Heart left ventricle (tissue), 16 donors: ENCODE results near the gene RIN3. TPM values are rescaled to one million over a fixed set of nuclear protein-coding genes. Genes with fewer than 3 reads are reported as not detected.

ENCODE experiments used
- ATAC-seq, 4 donors: fragments of 200-7000 bp; cut with Tn5 transposase; one replicate each; pipeline ENCODE4 v1.9.1; 2020 to 2022; ENCODE audit warnings: moderate library complexity in 4 of 4, mild to moderate bottlenecking in 3 of 4, moderate number of reproducible peaks in 1 of 4
- DNase-seq, 5 donors: peaks; one replicate each; pipeline ENCODE4 v3.0.0-alpha.2; 2020
- H3K27ac ChIP-seq, 12 donors: fragments of 200-600 bp; sonication (generic) in 4 of 12; one replicate each; pipeline versions ENCODE4 v1.5.0 to v1.8.0; 2016 to 2022; ENCODE audit warnings: mild to moderate bottlenecking in 2 of 12
- H3K27me3 ChIP-seq, 9 donors: fragments of 200-600 bp; sonication (generic) in 2 of 9; one replicate each; pipeline versions ENCODE4 v1.5.1 to v1.8.0; 2016 to 2022; ENCODE audit warnings: mild to moderate bottlenecking in 3 of 9
- H3K36me3 ChIP-seq, 9 donors: fragments of 200-600 bp; sonication (generic) in 2 of 9; one replicate each; pipeline versions ENCODE4 v1.5.0 to v1.8.0; 2018 to 2022; ENCODE audit warnings: mild to moderate bottlenecking in 2 of 9
- H3K4me1 ChIP-seq, 12 donors: fragments of 200-600 bp; sonication (generic) in 4 of 12; one replicate each; pipeline versions ENCODE4 v1.5.0 to v1.8.0; 2016 to 2022; ENCODE audit warnings: mild to moderate bottlenecking in 3 of 12
- H3K4me3 ChIP-seq, 12 donors: fragments of 200-600 bp; sonication (generic) in 4 of 12; one replicate each; pipeline versions ENCODE4 v1.5.0 to v1.8.0; 2017 to 2022; ENCODE audit warnings: mild to moderate bottlenecking in 9 of 12, moderate library complexity in 4 of 12
- H3K9me3 ChIP-seq, 12 donors: fragments of 200-600 bp; sonication (generic) in 4 of 12; one replicate each; pipeline versions ENCODE4 v1.5.0 to v1.8.0; 2016 to 2022; ENCODE audit warnings: mild to moderate bottlenecking in 1 of 12
- CTCF ChIP-seq, 12 donors: fragments of 200-600 bp; sonication (generic) in 4 of 12; IDR thresholded peaks; one replicate each; pipeline versions ENCODE4 v1.5.0 to v1.8.0; 2018 to 2022; ENCODE audit warnings: antibody characterized with exemption in 12 of 12, mild to moderate bottlenecking in 5 of 12
- POLR2A ChIP-seq, 2 donors: fragments of 450-650 bp; IDR thresholded peaks; one replicate each; pipeline ENCODE4 v1.6.1; 2017; ENCODE audit warnings: antibody characterized with exemption in 2 of 2, mild to moderate bottlenecking in 2 of 2, moderate library complexity in 2 of 2
- WGBS, 4 donors: extraction: QIAGEN DNeasy Blood & Tissue Kit in 2 of 4; methylation state at CpG; one replicate each; pipeline versions ENCODE4 v1.1.5 to v1.1.7; 2013 to 2018; 5-methylcytosine and 5-hydroxymethylcytosine counted together
- intact Hi-C, 10 donors: fragments of 100-400 bp; cut with DNase I; formaldehyde crosslinking; loops; one replicate each; pipeline versions ENCODE4 v1.11.1 to v1.14.2; 2022
- polyA plus RNA-seq, 2 donors: library from polyadenylated mRNA; stranded (reverse); fragments of 200-250 nt; gene quantifications; one replicate each; pipeline ENCODE4 v1.2.3, GENCODE V29; 2013
- total RNA-seq, 9 donors: library from RNA; depleted of rRNA in 2 of 9; stranded (reverse); fragments of >200 nt in 2 of 9; fragmentation: NEBNext Ultra II Directional in 3 of 9; extraction: Animal tissue kit (Norgen Biotek cat#: 25700) in 3 of 9; gene quantifications; one replicate each; pipeline versions ENCODE4 v1.1.0 to v1.2.4, GENCODE V29; 2016 to 2023
- donor health status: ischemic (EF 13 %, LVEDD 7.1; RV severe dilation, severe dysfunction).
- donor health status: healthy with polysubstance abuse.
- donor health status: DM: no; HTN: yes; CAD: no.
- donor health status: DM: no; HTN: no; CAD: no.
- donor health status: ischemic (EF 25% LVEDD 6.9; RV normal size, moderate dysfunction).
- donor health status: ischemic (EF 25% LVEDD 5.7; RV mildly dilated, moderate dysfunction).
- donor health status: healthy.
- donor health status: DM: yes; HTN: yes; CAD: no.
- donor health status: ischemic (EF 35%, LVEDD 5.7; RV mildly dilated, moderate dysfunction).
- donor health status: nonischemic (EF 11% LVEDD 7.7; RV severe dilation, severe dysfunction).
- donor health status: DM: yes; HTN: yes; CAD: no.
- donor health status: PGD.
- donor health status: ischemic (EF 29% LVEDD 5.4; RV normal size, mild dysfunction).
- donor health status: nonischemic (EF 23%, LVEDD 6.1; RV moderate dilation, normal function).

The RIN3 gene
- total and polyA plus RNA-seq, 11 donors, result 8.6 to 37.0 (median 12.7) TPM

GRCh38 chr14:92685784-92686355 is 172.3 kb downstream of the RIN3 start:
- Histone ChIP-seq H3K4me1 (peaks cover 0 to 28% (median 12%) of the 10 kb centered on the region in 12 donors), H3K27ac (peak overlapping the region in 1 of 12 donors; percentile 18), H3K36me3 (peaks cover 0 to 71% (median 13%) of the 10 kb centered on the region in 9 donors), H3K27me3 (no peaks in the 10 kb centered on the region), H3K9me3 (no peaks in the 10 kb centered on the region), H3K4me3 (no peak overlapping the region)
- TF ChIP-seq CTCF (IDR thresholded peaks at IDR 0.05), result no peak
- no peak for TF ChIP-seq POLR2A (IDR thresholded peaks at IDR 0.05)
- ATAC-seq, result no peak
- DNase-seq, result peak in 1 of 5 donors; percentile 44
- 89 to 97% (median 95%) methylated on average over 4 of the region's 4 CpGs for WGBS, 4 donors
- intact Hi-C loops, result loop anchor here in 8 of 10 donors (5.0 to 10.0 kb wide), 7 partner anchors 96 to 561 kb away; partner anchors contain the start of genes CPSF2 (in 3 of the 8) and NDUFB1 (in 3 of the 8)

GRCh38 chr14:92686411-92686899 is 172.9 kb downstream of the RIN3 start:
- Histone ChIP-seq H3K36me3 (peaks cover 0 to 70% (median 13%) of the 10 kb centered on the region in 9 donors), H3K4me1 (peaks cover 0 to 22% (median 9%) of the 10 kb centered on the region in 12 donors), H3K4me3 (peak overlapping the region in 7 of 12 donors; percentile 44 to 58 (median 53)), H3K9me3 (no peaks in the 10 kb centered on the region), H3K27ac (peak overlapping the region in 2 of 12 donors; percentile 18 to 28), H3K27me3 (no peaks in the 10 kb centered on the region)
- intact Hi-C loops, result loop anchor here in 8 of 10 donors (5.0 to 10.0 kb wide), 7 partner anchors 96 to 562 kb away; partner anchors contain the start of genes CPSF2 (in 3 of the 8) and NDUFB1 (in 3 of the 8)
- DNase-seq (no peak), ATAC-seq (peak in 2 of 4 donors; percentile 2 to 6)
- TF ChIP-seq POLR2A (IDR thresholded peaks at IDR 0.05) (no peak), CTCF (IDR thresholded peaks at IDR 0.05) (no peak)
- 79 to 94% (median 86%) methylated on average over 4 to 9 of the region's 9 CpGs for WGBS, 4 donors

- DNase-seq (peak; percentile 66 to 89 (median 77)), ATAC-seq (peak; percentile 62 to 88 (median 82))
- Histone ChIP-seq H3K4me1 (peaks cover 0 to 22% (median 10%) of the 10 kb centered on the region in 12 donors), H3K36me3 (peaks cover 0 to 65% (median 13%) of the 10 kb centered on the region in 9 donors), H3K9me3 (no peaks in the 10 kb centered on the region), H3K4me3 (peak overlapping the region; percentile 28 to 58 (median 48)), H3K27ac (peak overlapping the region in 3 of 12 donors; percentile 27 to 54 (median 44)), H3K27me3 (no peaks in the 10 kb centered on the region)
- TF ChIP-seq POLR2A (IDR thresholded peaks at IDR 0.05), result no peak
- peak; percentile 85 to 100 (median 99) for TF ChIP-seq CTCF (IDR thresholded peaks at IDR 0.05)
- WGBS, 4 donors, result 22 to 50% (median 28%) methylated on average over 12 to 45 of the region's 45 CpGs
- intact Hi-C loops, result loop anchor here in 8 of 10 donors (5.0 to 10.0 kb wide), 7 partner anchors 95 to 562 kb away; partner anchors contain the start of genes CPSF2 (in 3 of the 8) and NDUFB1 (in 3 of the 8)
Measured at GRCh38 chr14:92686900-92687427, 173.4 kb downstream of the RIN3 start.
